SU-DHL-6 (cell line): ENCODE measurements around the gene COL4A1.

Experiments used
- H2AFZ ChIP-seq: fragments of 200-600 bp; sonication (generic); 2 replicates; pipeline ENCODE4 v1.6.1; 2014; ENCODE audit warnings: low read depth, mild to moderate bottlenecking, moderate library complexity, mixed read lengths, antibody characterized with exemption, low read length; ENCODE audit not compliant: severe bottlenecking
- H3F3A ChIP-seq: fragments of 200-600 bp; shearing (Covaris generic); 2 replicates; pipeline ENCODE4 v1.6.0; 2016; ENCODE audit warnings: antibody characterized with exemption, mild to moderate bottlenecking; ENCODE audit not compliant: insufficient read depth
- H3K27ac ChIP-seq: fragments of 200-600 bp; sonication (generic); 2 replicates; pipeline ENCODE4 v1.5.1; 2016; ENCODE audit warnings: low read depth, mild to moderate bottlenecking, low read length, moderate library complexity, mixed read lengths
- H3K27me3 ChIP-seq: fragments of 200-600 bp; sonication (generic), shearing (Covaris generic); 2 replicates; pipeline ENCODE4 v1.6.0; 2014; ENCODE audit warnings: mild to moderate bottlenecking, low read length
- H3K36me3 ChIP-seq: fragments of 200-600 bp; sonication (generic); 2 replicates; pipeline ENCODE4 v1.6.1; 2014; ENCODE audit warnings: mild to moderate bottlenecking, low read length, mixed read lengths
- H3K4me2 ChIP-seq: fragments of 300-600, 200-600 bp; shearing (Covaris generic), sonication (generic); 2 replicates; pipeline ENCODE4 v1.6.0; 2014; ENCODE audit warnings: low read length, low read depth, mild to moderate bottlenecking; ENCODE audit not compliant: poor library complexity, severe bottlenecking
- H3K4me3 ChIP-seq: fragments of 200-600 bp; sonication (generic); 2 replicates; pipeline ENCODE4 v1.5.1; 2014; ENCODE audit warnings: antibody characterized with exemption, low read length, mild to moderate bottlenecking, mixed read lengths; ENCODE audit not compliant: insufficient read depth, poor library complexity, severe bottlenecking
- H3K79me2 ChIP-seq: fragments of 200-600 bp; sonication (generic); 2 replicates; pipeline ENCODE4 v1.6.1; 2014; ENCODE audit warnings: mild to moderate bottlenecking, low read length, moderate library complexity; ENCODE audit not compliant: insufficient read depth
- H3K9ac ChIP-seq: fragments of 200-600 bp; sonication (generic); 2 replicates; pipeline ENCODE4 v1.7.0; 2014; ENCODE audit warnings: mild to moderate bottlenecking, low read length
- H3K9me2 ChIP-seq: fragments of 200-600 bp; sonication (generic); replicated peaks from 2 replicates; pipeline ENCODE4 v1.6.1; 2014; ENCODE audit warnings: low read length; ENCODE audit not compliant: insufficient read depth
- H3K9me3 ChIP-seq: fragments of 200-600 bp; sonication (generic); 2 replicates; pipeline ENCODE4 v1.6.1; 2014; ENCODE audit warnings: low read length, mixed read lengths; ENCODE audit not compliant: insufficient read depth
- H4K20me1 ChIP-seq: fragments of 200-600 bp; sonication (generic); 2 replicates; pipeline ENCODE4 v1.6.1; 2014; ENCODE audit warnings: low read depth, mild to moderate bottlenecking, antibody characterized with exemption, low read length, moderate library complexity, mixed read lengths
- EZH2phosphoT487 ChIP-seq: fragments of 200-600 bp; sonication (generic), shearing (Covaris generic); conservative IDR thresholded peaks from 2 replicates; pipeline ENCODE4 v1.6.1; 2018; ENCODE audit warnings: mild to moderate bottlenecking, antibody characterized with exemption, low read length, moderate library complexity, mixed read lengths
- TF ChIP-seq, protein P1 (sequence below): fragments of 200-600 bp; sonication (generic); IDR thresholded peaks from one replicate; pipeline ENCODE4 v1.5.1; 2017; ENCODE audit warnings: antibody characterized with exemption, mild to moderate bottlenecking, low read length, moderate library complexity; ENCODE audit not compliant: insufficient read depth, poor library complexity, severe bottlenecking

COL4A1 gene

DNA sequence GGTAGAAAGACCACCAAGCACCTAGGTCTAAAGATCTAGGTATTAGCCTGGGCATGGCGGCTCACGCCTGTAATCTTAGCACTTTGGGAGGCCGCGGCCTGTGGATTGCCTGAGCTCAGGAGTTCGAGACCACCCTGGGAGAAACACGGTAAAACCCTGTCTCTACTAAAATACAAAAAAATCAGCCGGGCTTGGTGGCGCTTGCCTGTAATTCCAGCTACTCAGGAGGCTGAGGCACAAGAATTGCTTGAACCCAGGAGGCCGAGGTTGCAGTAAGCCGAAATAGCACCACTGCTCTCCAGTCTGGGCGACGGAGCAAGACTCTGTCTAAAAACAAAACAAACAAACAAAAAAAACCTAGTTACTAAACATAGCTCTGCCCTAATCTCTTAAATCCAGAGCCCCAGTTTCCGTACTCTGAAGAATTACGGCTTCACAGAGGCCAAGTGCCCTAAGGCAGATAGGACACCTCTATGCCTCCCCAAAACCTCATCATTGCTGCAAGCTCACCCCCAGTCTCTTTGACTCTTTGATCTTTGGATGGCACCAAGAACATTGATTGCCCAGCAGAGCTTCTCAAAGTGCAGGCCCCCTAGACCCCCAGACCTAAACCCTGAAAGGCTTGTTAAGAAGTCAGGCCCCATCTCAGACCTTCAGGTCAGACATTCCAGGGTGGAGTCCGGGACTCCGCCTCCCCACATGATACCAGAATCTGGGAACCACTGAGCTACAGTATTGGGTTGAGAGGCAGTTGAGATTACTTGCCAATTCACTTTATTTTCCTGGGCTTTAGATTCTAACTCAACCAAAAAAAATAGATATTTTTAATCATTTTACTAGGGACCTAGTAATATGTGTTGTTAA is 2.9 kb upstream of the COL4A1 start:
- H3K9ac ChIP-seq, result no peak overlapping the region
- H3K27me3 ChIP-seq, result no peaks in the 10 kb centered on the region
- H3K4me2 ChIP-seq, result no peak overlapping the region
- no peaks in the 10 kb centered on the region for H3F3A ChIP-seq
- no peak for TF ChIP-seq EZH2phosphoT487
- TF ChIP-seq, protein P1, sequence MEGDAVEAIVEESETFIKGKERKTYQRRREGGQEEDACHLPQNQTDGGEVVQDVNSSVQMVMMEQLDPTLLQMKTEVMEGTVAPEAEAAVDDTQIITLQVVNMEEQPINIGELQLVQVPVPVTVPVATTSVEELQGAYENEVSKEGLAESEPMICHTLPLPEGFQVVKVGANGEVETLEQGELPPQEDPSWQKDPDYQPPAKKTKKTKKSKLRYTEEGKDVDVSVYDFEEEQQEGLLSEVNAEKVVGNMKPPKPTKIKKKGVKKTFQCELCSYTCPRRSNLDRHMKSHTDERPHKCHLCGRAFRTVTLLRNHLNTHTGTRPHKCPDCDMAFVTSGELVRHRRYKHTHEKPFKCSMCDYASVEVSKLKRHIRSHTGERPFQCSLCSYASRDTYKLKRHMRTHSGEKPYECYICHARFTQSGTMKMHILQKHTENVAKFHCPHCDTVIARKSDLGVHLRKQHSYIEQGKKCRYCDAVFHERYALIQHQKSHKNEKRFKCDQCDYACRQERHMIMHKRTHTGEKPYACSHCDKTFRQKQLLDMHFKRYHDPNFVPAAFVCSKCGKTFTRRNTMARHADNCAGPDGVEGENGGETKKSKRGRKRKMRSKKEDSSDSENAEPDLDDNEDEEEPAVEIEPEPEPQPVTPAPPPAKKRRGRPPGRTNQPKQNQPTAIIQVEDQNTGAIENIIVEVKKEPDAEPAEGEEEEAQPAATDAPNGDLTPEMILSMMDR, result no peak
- H3K9me2 ChIP-seq, result no peaks in the 10 kb centered on the region
- no peaks in the 10 kb centered on the region for H3K79me2 ChIP-seq
- no peaks in the 10 kb centered on the region for H4K20me1 ChIP-seq
- no peaks in the 10 kb centered on the region for H3K9me3 ChIP-seq
- H2AFZ ChIP-seq, result no peak overlapping the region
- no peak overlapping the region for H3K4me3 ChIP-seq
- H3K27ac ChIP-seq, result no peak overlapping the region
- H3K36me3 ChIP-seq, result no peaks in the 10 kb centered on the region

- H3K27ac ChIP-seq, result no peak overlapping the region
- H3K9ac ChIP-seq, result no peak overlapping the region
- H3K79me2 ChIP-seq, result no peaks in the 10 kb centered on the region
These were observed 1.9 kb upstream of the COL4A1 start for GRCh38 chr13:110308656-110309359.

DNA sequence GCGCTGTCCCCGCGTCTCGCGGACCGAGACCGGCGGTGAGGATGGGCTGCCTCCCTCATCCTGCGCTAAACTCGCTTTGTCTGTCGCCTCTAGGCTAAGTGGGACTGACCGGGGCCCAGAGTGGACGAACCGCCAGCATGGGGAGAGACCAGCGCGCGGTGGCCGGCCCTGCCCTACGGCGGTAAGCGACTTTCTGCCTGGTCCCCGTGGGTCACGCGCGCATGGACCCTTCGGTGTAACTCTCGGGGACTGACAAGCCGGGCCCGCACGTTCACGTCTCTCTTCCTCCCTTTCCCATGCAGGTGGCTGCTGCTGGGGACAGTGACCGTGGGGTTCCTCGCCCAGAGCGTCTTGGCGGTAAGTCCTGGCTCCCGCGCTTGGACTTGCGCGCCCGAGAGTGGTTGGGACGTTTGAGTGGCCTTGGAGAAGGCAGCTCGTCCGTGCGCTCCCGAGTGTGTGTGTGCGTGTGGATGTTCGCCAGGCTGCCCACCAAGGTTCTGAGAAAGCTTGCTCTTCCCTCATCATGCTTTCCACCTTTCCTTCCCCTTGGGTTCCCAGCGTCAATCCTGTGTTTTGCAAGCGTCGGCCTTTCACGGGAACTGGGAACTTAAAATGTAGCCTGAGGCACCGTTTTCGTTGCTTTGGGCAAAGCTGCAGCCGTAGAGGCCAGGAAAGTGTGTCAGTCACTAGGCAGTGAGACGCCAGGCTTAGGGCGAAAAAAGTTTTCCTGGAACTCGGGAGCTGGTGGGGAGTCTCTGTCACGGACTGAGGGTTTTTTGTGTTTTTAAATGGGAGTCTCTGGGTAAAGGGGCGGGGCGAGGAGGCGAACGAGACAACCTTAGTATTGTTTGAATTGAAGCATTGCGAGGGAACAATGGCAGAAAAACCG is 1.1 kb upstream of the COL4A1 start:
- Histone ChIP-seq H3K36me3 (no peaks in the 10 kb centered on the region), H2AFZ (no peak overlapping the region), H3K4me3 (no peak overlapping the region), H3K4me2 (no peak overlapping the region), H3K27me3 (no peaks in the 10 kb centered on the region), H3F3A (no peaks in the 10 kb centered on the region), H3K27ac (no peak overlapping the region), H3K79me2 (no peaks in the 10 kb centered on the region), H3K9ac (no peak overlapping the region), H3K9me3 (no peaks in the 10 kb centered on the region), H4K20me1 (no peaks in the 10 kb centered on the region), H3K9me2 (no peaks in the 10 kb centered on the region)
- no peak for TF ChIP-seq EZH2phosphoT487
- TF ChIP-seq, protein P1, result no peak

More at GRCh38 chr13:110308656-110309359, 1.9 kb upstream of the COL4A1 start:
- H3K4me2 ChIP-seq, result no peak overlapping the region
- no peaks in the 10 kb centered on the region for H3K9me3 ChIP-seq
- H3K4me3 ChIP-seq, result no peak overlapping the region
- H4K20me1 ChIP-seq, result no peaks in the 10 kb centered on the region
- H3K27me3 ChIP-seq, result no peaks in the 10 kb centered on the region
- TF ChIP-seq, protein P1, result no peak
- no peak for TF ChIP-seq EZH2phosphoT487
- H2AFZ ChIP-seq, result no peak overlapping the region
- no peaks in the 10 kb centered on the region for H3F3A ChIP-seq
- H3K9me2 ChIP-seq, result no peaks in the 10 kb centered on the region
- H3K36me3 ChIP-seq, result no peaks in the 10 kb centered on the region
